GM18519 (cell line): ENCODE data around the gene GNA12.
"Not testable (repeated sequence)": the region's sequence is repeated elsewhere in the genome, so short reads cannot be mapped to it uniquely, and the experiment has no call there.

Source experiments
- ATAC-seq: cut with Tn5 transposase; IDR thresholded peaks from one replicate; pipeline ENCODE4 v1.9.1; 2021; ENCODE audit warnings: mild to moderate bottlenecking, moderate library complexity; ENCODE audit not compliant: unreplicated experiment, low FRiP score

GNA12 gene

DNA sequence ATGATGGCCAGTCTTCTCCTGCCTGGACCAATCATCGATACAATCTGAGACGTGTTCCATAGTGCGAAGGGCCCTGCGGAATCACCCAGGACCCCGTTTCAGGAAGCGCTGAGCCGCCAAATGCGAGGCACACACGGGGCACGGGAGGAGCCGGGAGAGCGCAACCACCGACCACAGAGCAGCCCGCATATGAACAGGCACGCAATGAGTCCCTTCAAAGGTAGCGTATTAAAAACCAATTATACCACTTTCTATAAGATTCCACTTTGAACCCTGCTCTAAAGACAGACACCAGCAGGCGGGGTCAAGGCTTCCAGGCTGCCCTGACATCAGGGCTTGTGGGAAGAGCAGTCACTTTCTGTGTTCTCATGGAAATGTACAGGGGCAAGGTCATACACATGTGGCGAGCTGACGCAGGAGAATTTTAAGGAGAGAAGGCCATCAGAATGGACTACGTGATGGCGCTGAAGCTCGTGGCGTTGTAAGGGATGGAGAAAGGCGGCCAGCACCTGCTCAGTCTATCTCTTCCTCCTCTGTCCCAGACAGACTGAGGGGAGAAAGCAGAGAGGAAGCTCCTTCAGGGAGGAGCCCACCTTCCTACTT, 109.9 kb downstream of the GNA12 start:
- ATAC-seq: no peak

DNA sequence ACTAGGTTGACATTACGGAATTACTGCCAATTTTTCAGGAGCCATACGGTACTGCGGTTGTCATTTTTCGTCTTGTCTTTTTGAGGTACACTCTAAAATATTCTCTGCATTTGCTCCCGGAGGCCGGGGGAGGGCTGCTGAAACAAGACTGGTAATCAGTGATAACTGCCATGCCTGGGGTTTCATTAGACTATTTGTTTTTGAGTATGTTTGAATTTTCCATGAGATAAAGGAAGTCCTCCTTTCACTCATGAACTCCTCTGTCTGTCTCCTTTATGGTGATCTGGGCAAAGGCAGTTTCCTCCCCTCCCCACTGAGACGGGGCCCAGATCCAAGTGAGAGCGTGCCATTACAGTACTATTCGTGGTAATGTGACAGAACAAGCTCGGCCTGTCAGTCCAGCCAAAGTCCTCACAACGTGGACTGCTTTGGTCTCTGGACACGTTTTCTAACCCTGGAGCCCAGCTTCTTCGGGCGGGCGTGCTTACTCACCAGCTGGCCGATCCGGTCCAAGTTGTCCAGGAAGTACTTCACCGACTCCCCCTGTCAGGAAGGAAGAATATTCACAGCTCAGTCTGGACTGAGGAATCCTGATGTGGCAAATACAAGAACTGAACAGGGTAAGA, 111.0 kb downstream of the GNA12 start:
- ATAC-seq: no peak

DNA sequence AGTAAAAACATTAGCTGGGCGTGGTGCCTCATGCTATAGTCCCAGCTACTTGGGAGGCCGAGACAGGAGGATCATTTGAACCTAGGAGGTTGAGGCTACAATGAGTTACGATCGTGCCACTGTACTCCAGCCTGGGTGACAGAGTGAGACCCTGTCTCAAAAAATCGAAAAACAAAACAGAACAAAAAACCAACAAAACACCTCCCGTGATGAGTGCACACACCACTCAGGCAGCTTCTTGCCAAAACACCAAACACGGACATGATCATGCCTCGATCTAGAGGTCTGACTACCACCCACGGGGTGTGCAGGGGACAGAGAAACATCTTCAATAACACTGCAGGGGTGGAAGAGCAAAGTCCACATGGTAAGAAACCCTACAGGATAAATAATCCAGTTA, 111.7 kb downstream of the GNA12 start:
- no peak for ATAC-seq

DNA sequence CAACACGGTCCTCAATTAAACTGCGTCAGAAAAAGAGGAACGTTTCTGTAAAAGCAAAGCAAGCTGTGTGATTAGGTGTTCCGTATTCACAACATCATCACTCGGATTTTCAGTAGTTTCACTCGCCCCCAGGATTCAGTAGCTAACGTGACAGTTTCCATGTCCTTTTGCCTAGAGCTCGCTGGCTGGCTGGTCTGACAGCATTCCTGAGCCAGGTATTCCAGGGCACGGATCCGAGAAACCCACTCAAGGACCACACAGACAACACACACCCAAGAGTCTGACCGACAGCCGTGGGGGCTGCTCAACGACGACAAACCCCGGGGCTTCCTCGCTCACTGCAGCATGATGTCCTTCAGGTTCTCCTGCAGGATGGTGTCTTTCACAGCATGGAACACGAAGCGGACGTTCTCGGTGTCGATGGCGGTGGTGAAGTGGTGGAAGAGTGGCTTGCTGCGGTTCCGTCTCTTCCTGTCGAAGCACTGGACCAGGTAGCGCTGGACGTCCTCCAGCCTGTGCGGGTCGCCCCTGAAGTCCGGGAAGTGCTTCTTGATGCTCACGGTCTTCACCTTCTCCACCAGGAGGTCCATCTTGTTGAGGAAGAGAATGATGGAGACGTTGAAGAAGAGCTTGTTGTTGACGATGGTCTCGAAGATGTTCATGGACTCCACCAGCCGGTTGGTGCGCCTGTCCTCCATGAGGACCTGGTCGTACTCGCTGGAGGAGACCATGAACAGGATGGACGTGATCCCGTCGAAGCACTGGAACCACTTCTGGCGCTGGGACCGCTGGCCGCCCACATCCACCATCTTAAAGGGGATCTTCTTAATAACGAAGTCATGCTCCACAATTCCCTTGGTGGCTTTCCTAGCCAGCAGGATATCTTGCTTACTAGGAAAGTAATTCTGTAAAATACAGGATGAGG, 113.0 kb downstream of the GNA12 start:
- no peak for ATAC-seq

DNA sequence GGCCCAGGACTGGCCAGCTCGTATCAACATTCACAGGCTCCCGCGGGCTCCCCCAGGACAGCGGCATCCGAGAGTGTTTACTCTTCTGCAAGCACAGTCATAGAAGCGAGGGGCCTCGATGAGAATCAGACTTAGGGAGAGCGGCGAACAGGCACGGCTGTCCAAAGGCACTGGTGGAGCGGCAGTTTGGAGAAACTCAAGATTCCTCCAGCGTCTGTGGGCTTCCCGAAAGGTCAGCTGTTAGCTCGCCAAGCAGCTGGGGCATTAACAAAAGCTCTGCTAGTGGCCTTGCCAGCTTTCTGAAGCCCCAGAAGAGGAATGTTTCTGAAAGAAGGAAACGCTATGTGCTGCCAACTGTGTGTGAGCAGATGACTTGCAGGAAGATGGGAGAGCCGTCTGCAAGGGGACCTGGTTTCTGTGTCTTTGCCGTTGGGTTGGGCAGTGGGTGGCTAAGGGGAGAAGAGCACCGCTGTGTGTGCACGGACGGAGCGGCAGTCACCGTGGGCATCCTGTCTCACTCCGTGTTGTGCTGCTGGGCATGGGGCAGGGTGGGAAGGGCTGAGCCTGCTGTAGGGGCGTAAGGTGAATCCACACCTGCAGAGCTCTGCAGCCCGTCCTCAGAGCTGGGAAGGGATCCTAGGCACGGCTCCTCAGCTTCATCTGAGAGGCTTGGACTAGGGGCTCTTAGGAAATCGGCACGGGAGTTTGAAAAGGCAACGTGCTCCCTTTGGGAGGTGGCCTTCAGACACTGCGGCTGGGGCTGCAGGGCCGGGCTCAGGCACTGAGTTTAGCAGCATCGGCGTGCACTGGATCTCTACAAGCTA, 114.0 kb downstream of the GNA12 start:
- ATAC-seq: no peak

DNA sequence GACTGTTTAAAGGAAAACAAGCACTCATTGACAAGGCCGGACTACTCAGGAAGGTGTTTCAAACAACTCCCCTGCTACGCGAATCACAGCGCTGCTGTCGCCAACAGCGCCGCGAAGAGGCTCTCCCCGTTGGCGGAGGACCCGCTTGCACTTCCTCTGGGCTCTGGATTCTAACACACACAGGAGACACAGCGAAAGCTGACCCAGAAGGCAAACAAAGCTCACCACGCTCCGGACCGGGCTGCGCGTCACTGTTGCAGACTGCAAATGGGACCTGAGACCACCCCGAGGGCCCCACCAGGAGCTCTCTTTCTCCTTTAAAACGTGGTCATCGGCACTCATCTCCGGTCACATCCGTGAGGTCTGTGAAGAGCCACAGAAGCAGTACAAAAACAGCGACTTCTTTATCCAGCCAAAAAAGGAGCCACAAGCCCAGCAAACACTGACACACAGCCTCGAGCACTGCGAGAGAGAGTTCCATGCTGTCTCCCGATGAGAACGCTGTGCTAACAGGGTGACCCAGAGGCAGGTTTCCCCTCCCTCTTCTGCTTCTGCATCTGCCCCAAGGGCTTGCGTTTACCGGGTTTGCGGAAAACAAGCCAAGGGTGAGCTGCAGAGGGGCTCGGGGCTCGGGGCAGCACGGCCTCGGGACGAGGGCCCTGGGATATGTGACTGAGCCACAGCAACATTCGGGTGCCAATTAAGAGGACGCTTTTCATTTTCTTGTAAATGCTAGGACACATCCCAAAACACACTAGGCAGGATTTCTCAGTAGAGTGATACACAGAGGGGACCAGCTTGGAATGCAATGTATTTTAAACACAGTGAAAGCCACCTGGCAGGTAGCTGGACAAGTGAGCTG, 114.8 kb downstream of the GNA12 start:
- no peak for ATAC-seq

DNA sequence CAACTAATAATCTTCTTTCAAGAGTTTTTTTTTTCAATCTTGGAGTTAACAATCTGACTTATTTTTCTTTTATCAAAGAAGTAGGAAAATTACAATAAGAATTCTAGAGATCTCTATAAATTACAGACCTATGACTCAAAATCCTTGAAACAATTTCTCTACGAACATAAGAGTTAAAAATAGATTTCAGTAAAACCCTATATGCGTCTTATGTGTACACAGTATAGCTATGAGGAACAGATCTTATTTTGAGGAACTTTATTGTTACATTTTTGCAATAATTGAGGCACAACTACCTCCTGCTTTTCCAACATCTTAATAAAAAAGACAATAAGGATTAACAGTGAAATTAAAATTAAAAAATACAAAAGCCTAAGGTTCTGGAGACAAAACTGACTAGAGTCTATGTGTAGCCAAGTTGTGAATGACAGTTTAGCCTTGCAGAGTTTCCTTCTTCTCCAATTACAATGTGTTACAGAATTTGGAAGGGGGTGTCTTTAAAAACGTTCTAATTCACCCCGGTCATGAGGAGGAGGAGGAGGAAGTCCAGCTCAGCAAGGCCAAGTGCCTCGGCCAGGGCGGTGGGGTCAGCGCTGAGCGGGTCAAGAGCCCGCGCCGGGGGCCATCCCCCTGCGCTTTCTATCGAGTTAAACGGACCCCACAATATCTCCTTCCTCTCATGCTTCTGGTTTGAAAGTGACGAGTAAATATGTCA, 115.6 kb downstream of the GNA12 start:
- no peak for ATAC-seq

DNA sequence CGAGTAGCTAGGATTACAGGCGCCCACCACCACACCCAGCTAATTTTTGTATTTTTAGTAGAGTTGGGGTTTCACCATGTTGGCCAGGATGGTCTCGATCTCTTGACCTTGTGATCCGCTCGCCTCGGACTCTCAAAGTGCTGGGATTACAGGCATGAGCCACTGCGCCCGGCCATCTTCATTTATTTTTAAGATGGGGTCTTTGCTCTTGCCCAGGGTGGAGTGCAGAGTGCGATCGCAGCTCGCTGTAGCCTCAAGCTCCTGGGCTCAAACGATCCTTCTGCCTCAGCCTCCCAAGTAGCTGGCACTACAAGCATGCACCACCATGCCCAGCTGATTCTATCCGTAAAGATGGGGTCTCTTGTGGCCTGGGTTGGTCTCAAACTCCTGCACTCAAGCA, 116.9 kb downstream of the GNA12 start:
- not testable (repeated sequence) for ATAC-seq

DNA sequence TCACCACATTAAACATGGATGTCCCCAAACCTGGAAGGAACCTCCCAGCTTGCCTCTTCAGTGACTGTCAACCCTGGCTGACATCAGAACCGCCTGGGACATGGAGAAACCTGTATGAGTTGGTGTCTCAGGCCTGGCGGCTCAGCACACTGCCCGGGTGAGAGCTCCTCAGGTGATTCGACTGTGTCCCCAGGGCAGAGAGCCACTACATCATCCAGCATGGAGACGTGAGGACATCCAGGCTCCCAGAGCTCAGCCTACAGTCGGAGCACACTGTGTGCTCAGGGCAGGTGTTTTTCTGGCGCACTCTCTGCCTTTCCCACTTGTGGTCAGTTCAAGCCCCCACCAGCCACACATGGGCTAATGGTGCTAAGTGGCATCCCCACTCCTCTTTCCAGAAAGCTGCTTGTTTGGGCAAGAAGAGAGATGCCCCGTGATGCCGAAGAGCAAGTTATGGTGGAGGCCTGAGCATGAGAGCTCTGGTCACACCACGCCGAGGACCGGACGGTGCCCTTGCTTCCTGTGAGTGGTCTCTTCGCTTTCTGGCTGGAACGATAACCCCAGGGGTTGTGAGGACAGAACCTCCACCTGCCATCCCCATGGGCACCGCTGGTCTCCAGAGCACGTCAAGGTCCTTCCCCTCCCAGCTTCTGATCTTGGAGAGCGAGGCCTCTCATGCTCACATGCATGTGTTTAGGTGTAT, 117.6 kb downstream of the GNA12 start:
- no peak for ATAC-seq

DNA sequence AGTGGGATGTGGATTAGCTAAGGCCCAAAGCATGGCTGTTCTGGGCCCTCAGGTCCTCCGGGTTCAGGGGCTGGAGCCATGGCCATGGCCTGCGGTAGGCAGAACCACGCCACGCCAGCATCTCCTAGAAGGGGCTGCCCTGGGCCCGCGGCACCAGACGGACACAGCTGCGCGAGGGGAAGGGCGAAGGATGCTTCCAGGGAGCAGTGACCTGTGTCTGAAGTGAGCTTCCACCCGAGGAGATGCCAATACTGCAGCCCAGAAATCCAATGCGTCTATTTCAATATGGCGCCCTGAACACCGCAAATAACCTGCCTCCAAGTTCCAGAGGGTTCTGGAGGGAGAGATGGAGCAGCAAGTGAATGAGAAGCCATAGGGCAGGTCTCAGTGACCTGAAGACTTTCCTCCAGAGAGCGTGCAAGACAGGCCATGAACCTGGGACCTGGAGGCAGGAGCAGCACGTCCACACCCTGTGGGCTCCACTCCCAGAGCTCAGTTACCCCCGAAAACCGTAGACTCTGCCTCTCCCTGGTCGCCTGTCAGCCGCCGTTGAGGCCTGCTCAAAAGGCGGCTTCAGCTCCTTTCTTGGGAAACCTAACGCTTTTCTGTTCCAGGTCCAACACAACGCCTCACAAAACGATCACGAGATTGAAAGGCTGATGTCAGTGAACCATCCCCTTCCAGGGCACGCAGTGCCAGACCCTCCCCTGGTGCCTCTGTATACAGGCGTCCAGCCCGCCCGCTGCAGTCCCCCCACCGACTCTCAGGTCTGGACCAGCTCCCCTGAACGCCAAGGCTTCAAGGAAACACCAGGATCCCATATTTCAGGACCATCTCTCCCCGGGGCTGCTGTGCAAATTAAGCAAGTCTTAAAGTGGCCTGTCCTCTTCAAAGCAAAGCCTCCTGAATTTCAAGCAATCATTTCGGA, 118.7 kb downstream of the GNA12 start:
- no peak for ATAC-seq

DNA sequence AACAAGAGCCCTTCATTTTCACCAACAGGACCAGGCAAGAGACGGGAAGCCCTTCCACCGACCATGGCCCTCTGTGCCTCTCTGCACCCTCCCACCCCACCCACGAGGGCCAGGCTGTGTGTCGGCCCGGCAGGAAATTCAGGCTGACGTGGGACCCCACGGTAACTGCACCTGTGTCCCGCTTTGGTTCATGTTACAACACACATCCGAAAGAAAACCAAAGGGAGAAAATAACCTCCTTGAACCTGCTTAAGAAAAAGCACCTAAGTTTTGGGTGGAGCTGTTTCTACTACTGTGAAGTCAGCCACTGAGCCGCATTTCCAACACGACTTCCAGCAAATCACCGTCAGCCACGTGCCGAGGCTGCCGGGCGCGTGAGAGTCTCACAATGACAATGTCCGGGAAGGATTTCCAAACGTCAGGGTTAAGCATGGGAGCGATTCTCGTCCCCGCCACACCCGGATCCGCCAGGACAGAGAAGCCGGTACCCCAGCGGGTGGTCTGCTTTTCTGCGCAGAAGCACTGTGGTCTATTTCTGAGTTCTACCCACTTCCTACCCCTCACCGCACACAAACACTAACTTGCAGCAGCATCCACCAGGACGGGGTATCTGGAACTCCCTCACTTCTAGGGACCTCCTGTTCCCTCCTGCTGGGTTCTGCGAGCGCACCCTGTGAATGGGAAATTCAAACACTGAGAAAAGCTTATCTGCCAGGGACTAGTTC, 119.5 kb downstream of the GNA12 start:
- ATAC-seq: no peak

DNA sequence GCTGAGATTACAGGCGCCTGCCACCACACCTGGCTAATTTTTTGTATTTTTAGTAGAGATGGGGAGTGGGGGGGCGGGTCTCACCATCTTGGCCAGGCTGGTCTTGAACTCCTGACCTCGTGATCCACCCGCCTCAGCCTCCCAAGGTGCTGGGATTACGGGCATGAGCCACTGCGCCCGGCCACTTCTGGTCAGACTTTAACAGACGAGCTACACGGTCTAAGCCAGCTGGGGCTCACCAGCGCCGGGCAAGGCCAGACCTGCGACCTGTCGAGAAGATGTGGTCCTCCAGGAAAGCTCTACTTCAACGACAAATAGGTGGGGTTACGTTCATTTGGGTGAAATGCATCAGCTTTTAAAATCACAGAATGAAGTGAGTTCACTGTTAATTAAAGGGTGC, 120.1 kb downstream of the GNA12 start:
- not testable (repeated sequence) for ATAC-seq

DNA sequence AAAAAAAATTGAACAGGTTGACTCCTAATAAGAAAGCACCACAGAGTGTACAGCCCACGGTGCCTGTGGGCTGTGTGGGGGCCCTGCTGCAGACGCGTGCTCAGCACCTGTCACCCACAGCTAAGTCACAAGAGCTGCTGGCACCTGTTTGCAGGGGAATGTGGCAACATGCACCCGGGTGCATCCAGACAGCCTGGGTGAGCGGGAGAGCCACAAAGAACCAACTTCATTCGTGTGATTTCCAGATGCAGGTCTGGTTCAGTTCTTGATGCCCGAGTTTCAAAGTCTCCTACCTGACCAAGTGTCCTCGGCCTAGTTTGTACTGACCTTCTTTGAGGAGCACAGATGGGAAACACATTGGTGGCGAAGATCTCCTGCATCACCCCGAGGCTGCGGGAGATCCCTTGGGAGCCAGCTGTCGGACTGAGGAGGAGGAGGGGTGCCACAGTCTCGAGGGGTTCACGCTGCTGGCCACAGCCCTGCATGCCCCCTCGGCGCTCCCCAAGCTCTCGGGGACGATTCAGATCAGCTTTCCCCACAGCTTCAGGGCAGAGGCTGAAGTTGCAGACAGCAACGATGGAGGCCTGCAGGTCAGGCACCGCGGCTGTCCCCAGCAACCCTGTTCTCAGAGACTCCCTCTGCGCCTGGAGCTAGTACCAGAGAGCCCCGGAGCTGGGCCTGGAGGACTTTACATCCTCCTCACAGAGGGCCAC, 120.8 kb downstream of the GNA12 start:
- ATAC-seq: no peak

DNA sequence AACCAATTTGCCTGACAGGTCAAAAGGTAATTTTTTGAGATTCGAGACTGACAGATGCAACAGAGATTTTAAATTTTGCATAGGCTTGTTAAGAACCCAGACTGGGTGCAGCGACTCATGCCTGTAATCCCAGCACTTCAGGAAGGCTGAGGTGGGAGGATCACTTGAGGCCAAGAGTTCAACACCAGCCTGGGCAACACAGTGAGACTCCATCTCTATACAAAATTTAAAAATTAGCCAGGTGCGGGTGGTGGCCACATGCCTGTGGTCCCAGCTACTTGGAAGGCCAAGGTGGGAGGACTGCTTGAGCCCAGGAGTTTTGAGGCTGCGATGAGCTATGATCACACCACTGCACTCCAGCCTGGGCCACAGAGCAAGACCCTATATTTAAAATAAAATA, 121.5 kb downstream of the GNA12 start:
- ATAC-seq: no peak

DNA sequence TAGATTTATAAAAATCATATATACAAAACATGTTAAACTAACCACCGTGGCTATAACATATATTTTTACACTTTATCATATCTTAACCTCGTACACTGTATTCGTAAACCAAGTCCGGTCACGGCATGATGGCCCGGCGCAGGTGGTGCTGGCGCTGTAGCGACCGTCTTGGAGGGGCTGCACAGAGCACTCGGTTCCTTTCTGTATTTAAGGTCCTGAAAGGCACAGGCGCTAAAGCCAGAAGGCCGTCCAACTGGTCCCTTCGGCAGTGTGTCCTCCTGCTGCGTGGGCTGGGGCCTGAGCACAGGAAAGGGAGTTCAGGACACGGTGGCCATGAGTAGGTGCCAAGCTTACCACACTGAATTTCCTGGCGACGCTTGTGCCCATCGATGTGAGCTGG, 122.3 kb downstream of the GNA12 start:
- no peak for ATAC-seq

DNA sequence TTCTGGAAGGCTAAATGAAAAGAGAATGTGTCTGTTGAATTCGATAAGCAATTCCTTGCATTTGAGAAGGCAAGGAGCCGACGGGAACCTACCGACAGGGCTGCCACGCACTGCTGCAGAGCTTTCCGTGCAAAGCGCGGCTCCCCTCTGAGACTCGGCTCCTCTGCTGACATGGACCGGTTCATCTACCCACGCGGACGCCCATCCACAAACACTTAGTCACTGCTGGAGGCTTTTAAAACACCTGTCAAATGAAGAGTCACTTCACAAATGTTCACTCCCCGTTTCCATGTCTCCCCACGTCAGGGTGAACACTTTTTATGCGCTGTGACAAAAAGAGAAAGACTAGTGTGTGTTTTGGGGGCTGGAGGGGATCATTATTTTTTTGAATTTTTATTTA, 124.1 kb downstream of the GNA12 start:
- no peak for ATAC-seq
